ENCODE measurements around the gene FOXO3.
"Not testable (repeated sequence)": the region's sequence is repeated elsewhere in the genome, so short reads cannot be mapped to it uniquely, and the experiment has no call there.

FOXO3 gene

DNA sequence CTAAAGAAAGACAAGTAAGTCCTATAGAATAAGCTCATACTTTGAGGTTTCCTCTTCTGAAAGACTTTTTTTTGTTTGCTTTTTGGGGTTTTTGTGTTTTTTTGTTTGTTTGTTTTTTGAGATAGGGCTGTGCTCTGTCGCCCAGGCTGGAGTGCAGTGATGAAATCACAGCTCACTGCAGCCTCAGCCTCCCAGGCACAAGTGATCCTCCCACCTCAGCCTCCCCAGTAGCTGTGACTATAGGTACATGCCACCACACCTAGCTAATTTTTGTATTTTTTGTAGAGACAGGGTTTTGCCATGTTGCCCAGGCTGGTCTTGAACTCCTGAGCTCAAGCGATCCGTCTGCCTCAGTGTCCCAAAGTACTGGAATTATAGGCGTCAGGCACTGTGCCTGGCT, 98.1 kb downstream of the FOXO3 start:
- peaks cover 25% of the 10 kb centered on the region for H3K4me1 Mint-ChIP-seq (ENCODE audit: low read depth)
- H3K4me3 Mint-ChIP-seq, H3K27ac Mint-ChIP-seq, H3K9me3 Mint-ChIP-seq, H3K27me3 Mint-ChIP-seq: not testable (repeated sequence)
- H3K36me3 Mint-ChIP-seq (ENCODE audit: low read depth) = peaks cover 14% of the 10 kb centered on the region

DNA sequence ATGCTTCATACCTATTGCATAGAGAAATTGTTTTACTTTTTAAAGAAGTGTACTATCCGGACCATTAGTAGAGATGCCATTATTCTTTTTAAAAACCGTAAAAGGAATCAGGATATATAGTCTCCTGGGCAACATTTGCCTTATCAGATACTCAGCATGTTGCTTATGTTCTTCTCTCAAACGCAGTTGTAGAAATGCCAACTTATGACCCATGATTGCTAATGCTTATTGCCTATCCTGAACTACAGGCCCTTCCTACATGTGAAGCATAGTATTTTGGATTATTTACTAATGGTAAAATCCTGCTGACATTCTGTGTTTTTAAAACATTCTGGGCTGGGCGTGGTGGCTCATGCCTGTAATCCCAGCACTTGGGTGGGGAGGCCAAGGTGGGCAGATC, 99.5 kb downstream of the FOXO3 start:
- Mint-ChIP-seq H3K4me3 (no peak overlapping the region), H3K4me1 (ENCODE audit: low read depth) (peaks cover 19% of the 10 kb centered on the region)

GRCh38 chr6:108661430-108661829, 100.7 kb downstream of the FOXO3 start:
- Mint-ChIP-seq H3K27ac (no peak overlapping the region), H3K4me1 (ENCODE audit: low read depth) (peaks cover 30% of the 10 kb centered on the region), H3K4me3 (no peak overlapping the region), H3K36me3 (ENCODE audit: low read depth) (peaks cover 27% of the 10 kb centered on the region), H3K9me3 (no peaks in the 10 kb centered on the region), H3K27me3 (no peaks in the 10 kb centered on the region)

More for the DNA sequence above, 99.5 kb downstream of the FOXO3 start:
- Mint-ChIP-seq H3K27me3 (no peaks in the 10 kb centered on the region), H3K36me3 (ENCODE audit: low read depth) (peaks cover 21% of the 10 kb centered on the region), H3K9me3 (no peaks in the 10 kb centered on the region), H3K27ac (no peak overlapping the region)

- no peak overlapping the region for H3K4me3 Mint-ChIP-seq
- H3K36me3 Mint-ChIP-seq (ENCODE audit: low read depth) = peaks cover 27% of the 10 kb centered on the region
- no peaks in the 10 kb centered on the region for H3K9me3 Mint-ChIP-seq
- H3K27me3 Mint-ChIP-seq = no peaks in the 10 kb centered on the region
- H3K4me1 Mint-ChIP-seq (ENCODE audit: low read depth) = peaks cover 35% of the 10 kb centered on the region
- no peak overlapping the region for H3K27ac Mint-ChIP-seq
Observed at GRCh38 chr6:108661982-108662381, 101.3 kb downstream of the FOXO3 start.

DNA sequence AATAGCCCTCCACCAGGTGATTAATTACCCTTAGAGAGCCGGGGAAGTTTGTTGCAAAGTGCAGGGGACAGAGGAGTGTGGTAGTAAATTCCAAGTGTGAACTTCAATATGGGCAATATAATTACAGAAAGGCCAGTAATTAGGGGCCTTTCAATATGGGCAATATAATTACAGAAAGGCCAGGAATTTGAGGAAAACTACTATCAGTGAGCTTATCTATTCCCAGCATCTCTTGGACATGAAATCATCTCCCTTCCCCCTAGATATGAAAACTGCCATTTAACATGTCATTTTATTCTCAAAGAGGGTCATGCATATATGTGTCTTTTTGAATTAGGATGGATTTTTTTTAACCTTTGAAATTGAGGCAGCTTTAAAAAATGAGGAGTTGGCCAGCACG, 102.0 kb downstream of the FOXO3 start:
- Mint-ChIP-seq H3K27ac (no peak overlapping the region), H3K27me3 (no peaks in the 10 kb centered on the region), H3K4me1 (ENCODE audit: low read depth) (peaks cover 42% of the 10 kb centered on the region), H3K36me3 (ENCODE audit: low read depth) (peaks cover 33% of the 10 kb centered on the region), H3K4me3 (no peak overlapping the region), H3K9me3 (no peaks in the 10 kb centered on the region)

- peaks cover 33% of the 10 kb centered on the region for H3K36me3 Mint-ChIP-seq (ENCODE audit: low read depth)
- H3K4me1 Mint-ChIP-seq (ENCODE audit: low read depth) = peaks cover 51% of the 10 kb centered on the region
- H3K27ac Mint-ChIP-seq, H3K27me3 Mint-ChIP-seq, H3K9me3 Mint-ChIP-seq, H3K4me3 Mint-ChIP-seq: not testable (repeated sequence)
Observed at GRCh38 chr6:108663494-108664064, 102.9 kb downstream of the FOXO3 start.

DNA sequence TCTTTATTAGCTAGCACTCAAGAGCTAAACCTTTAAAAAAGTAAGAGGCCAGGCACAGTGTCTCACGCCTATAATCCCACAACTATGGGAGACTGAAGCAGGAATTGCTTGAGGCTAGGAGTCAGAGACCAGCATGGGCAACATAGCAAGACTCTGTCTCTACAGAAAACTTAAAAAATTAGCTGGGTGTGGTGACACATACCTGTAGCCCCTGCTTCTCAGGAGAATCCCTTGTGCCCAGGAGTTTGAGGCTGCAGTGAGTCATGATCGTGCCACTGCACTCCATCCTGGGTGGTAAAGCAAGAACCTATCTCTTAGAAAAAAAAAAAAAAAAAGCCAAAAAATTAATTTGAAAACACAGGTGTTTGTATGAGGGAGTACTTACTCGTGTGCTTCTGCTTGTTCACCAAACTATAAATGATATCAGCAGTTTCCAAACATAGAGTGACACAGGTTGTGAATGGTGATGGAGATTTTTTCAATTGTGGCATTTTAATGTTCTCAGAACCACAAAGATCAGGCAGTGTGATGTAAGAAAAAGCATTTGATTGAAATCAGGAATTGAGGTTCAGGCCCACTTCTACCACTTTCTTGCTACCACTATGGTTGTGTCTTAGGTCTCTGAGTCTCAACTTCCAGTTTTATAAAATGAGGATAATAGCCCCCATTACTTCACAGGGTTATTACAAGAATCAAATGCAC, 104.9 kb downstream of the FOXO3 start:
- Mint-ChIP-seq H3K4me1 (ENCODE audit: low read depth) (peaks cover 56% of the 10 kb centered on the region), H3K27me3 (no peaks in the 10 kb centered on the region), H3K27ac (peak overlapping the region; percentile 59), H3K36me3 (ENCODE audit: low read depth) (peaks cover 38% of the 10 kb centered on the region), H3K4me3 (no peak overlapping the region), H3K9me3 (no peaks in the 10 kb centered on the region)

DNA sequence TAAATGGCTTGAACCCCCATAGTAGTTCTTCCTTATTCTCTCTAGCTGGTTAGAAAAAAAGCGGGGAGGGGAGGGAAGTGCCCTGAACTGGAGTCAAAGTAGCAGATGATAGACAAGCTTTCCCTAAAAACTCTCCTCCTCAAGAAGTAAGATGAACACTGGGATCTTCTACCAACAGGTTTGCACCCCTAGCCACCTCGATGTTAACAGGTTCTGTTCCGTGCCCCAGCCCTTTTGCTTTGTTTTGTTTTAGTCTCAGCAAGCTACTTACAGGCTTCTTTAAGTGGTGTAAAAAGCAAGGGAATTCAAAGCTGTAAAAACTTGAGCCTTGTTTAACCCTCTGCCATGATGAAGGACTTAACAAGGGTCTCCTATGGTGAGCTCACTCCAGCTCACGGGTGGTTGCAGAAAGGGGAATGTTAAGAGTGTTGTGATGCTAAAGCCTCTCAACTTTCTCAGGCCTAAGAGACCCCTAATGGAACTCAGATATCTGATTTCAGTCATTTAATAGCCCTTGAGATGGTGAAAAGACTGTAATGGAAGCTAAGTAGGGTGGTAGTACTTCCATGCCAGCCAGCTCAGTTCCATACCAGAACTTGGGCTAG, 106.0 kb downstream of the FOXO3 start:
- no peak overlapping the region for H3K4me3 Mint-ChIP-seq
- no peaks in the 10 kb centered on the region for H3K9me3 Mint-ChIP-seq
- peaks cover 38% of the 10 kb centered on the region for H3K36me3 Mint-ChIP-seq (ENCODE audit: low read depth)
- peak overlapping the region; percentile 34 for H3K27ac Mint-ChIP-seq
- H3K4me1 Mint-ChIP-seq (ENCODE audit: low read depth) = peaks cover 51% of the 10 kb centered on the region
- no peaks in the 10 kb centered on the region for H3K27me3 Mint-ChIP-seq

DNA sequence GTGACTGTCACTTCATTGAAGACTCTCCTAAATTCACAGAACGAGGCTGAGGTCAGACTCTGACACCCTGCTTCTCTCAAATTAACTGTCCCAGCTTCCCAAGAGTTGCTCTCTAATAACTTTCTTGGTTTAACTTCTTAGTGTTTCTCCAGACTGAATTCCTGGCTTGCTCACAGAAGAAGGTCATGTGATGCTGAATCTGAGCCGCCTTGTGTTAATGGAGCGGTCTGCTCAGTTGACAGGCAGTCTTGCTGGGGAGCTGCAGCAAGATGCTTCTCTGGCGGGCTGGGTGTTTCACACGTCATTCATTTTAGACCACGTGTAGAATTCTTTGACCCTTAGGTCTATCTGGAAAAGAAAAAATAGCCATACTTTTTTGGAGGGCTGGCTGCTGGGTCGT, 107.3 kb downstream of the FOXO3 start:
- H3K4me1 Mint-ChIP-seq (ENCODE audit: low read depth) = peaks cover 47% of the 10 kb centered on the region
- no peaks in the 10 kb centered on the region for H3K9me3 Mint-ChIP-seq
- no peak overlapping the region for H3K27ac Mint-ChIP-seq
- peaks cover 28% of the 10 kb centered on the region for H3K36me3 Mint-ChIP-seq (ENCODE audit: low read depth)
- no peaks in the 10 kb centered on the region for H3K27me3 Mint-ChIP-seq
- no peak overlapping the region for H3K4me3 Mint-ChIP-seq

DNA sequence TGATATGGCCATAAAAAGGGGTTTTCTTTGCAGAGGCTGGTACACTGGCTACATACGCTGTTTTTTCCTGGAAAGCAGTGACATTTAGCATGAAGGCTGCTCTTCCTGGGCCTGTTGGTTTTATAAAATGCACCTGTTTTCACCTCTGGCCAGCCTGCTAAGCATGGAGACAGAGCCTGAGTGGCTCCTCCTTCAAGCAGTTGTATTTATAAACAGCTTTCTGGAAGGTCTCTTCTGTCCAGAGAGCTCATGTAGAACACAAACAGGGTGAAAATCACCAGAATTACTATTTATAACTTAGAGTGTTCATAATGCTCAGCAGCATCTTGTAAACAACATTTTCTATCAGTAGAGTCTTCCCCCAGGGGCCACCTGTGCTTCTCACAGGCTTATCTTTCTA, 109.0 kb downstream of the FOXO3 start:
- H3K4me1 Mint-ChIP-seq (ENCODE audit: low read depth) = peaks cover 51% of the 10 kb centered on the region
- no peaks in the 10 kb centered on the region for H3K9me3 Mint-ChIP-seq
- H3K27me3 Mint-ChIP-seq = no peaks in the 10 kb centered on the region
- no peak overlapping the region for H3K4me3 Mint-ChIP-seq
- H3K27ac Mint-ChIP-seq = no peak overlapping the region
- peaks cover 22% of the 10 kb centered on the region for H3K36me3 Mint-ChIP-seq (ENCODE audit: low read depth)

DNA sequence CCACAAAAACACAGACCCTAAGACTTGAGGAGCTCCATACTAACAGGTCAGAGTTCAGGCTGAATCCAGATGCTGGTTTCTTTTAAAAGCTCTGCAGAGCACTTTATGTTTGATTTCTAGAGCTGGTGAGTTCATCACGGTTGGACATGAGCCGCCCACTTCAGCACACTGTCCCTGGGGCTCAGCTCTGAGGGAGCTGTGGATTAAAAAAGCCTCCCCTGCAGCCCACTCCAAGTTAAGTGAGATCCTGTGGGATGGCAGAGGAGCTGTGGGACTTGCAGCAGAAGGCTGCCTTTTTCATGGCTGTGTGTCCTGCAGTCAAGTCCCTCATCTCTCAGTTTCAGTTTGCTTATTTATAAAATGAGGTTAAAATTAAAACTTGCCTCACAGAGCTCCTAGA, 110.5 kb downstream of the FOXO3 start:
- no peak overlapping the region for H3K4me3 Mint-ChIP-seq

GRCh38 chr6:108671790-108672189, 111.1 kb downstream of the FOXO3 start:
- peaks cover 30% of the 10 kb centered on the region for H3K4me1 Mint-ChIP-seq (ENCODE audit: low read depth)
- no peak overlapping the region for H3K27ac Mint-ChIP-seq
- H3K27me3 Mint-ChIP-seq = no peaks in the 10 kb centered on the region
- H3K36me3 Mint-ChIP-seq (ENCODE audit: low read depth) = peaks cover 10% of the 10 kb centered on the region
- no peak overlapping the region for H3K4me3 Mint-ChIP-seq
- H3K9me3 Mint-ChIP-seq = no peaks in the 10 kb centered on the region

More for the DNA sequence above, 110.5 kb downstream of the FOXO3 start:
- Mint-ChIP-seq H3K9me3 (no peaks in the 10 kb centered on the region), H3K4me1 (ENCODE audit: low read depth) (peaks cover 36% of the 10 kb centered on the region), H3K36me3 (ENCODE audit: low read depth) (peaks cover 10% of the 10 kb centered on the region), H3K27ac (no peak overlapping the region), H3K27me3 (no peaks in the 10 kb centered on the region)

DNA sequence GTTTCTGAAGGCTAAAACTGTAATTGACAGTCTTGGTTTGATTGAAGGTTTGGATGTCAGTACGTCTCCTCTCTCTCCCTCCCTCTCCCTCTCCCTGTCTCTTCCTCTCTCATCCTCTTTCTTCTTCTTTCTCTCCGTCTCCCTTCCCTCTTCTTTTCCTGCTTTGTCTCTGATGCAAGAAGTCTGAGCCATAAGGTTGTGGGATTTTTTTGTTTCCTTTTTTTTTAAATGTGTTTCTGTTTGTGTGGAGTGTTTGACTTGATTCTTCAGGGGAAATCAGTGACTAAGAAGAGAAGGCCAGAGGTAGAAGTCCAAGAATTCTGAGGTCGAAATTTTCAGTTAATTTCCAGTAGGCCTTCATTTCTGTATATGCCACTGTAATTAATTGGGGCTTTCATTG, 111.9 kb downstream of the FOXO3 start:
- Mint-ChIP-seq H3K9me3 (no peaks in the 10 kb centered on the region), H3K4me3 (no peak overlapping the region), H3K27me3 (no peaks in the 10 kb centered on the region), H3K27ac (peak overlapping the region; percentile 34), H3K36me3 (ENCODE audit: low read depth) (peaks cover 5% of the 10 kb centered on the region), H3K4me1 (ENCODE audit: low read depth) (peaks cover 22% of the 10 kb centered on the region)

- H3K36me3 Mint-ChIP-seq (ENCODE audit: low read depth) = peaks cover 5% of the 10 kb centered on the region
- no peaks in the 10 kb centered on the region for H3K27me3 Mint-ChIP-seq
- peaks cover 17% of the 10 kb centered on the region for H3K4me1 Mint-ChIP-seq (ENCODE audit: low read depth)
- H3K27ac Mint-ChIP-seq = no peak overlapping the region
- no peaks in the 10 kb centered on the region for H3K9me3 Mint-ChIP-seq
- H3K4me3 Mint-ChIP-seq = no peak overlapping the region
Observed at GRCh38 chr6:108673153-108673552, 112.4 kb downstream of the FOXO3 start.

- H3K4me3 Mint-ChIP-seq = no peak overlapping the region
- no peak overlapping the region for H3K27ac Mint-ChIP-seq
- H3K27me3 Mint-ChIP-seq = no peaks in the 10 kb centered on the region
- peaks cover 13% of the 10 kb centered on the region for H3K4me1 Mint-ChIP-seq (ENCODE audit: low read depth)
- H3K9me3 Mint-ChIP-seq = no peaks in the 10 kb centered on the region
- peaks cover 5% of the 10 kb centered on the region for H3K36me3 Mint-ChIP-seq (ENCODE audit: low read depth)
Observed at GRCh38 chr6:108673602-108674001, 112.9 kb downstream of the FOXO3 start.
